ENCODE results near the gene GPD1L.

GPD1L gene

DNA sequence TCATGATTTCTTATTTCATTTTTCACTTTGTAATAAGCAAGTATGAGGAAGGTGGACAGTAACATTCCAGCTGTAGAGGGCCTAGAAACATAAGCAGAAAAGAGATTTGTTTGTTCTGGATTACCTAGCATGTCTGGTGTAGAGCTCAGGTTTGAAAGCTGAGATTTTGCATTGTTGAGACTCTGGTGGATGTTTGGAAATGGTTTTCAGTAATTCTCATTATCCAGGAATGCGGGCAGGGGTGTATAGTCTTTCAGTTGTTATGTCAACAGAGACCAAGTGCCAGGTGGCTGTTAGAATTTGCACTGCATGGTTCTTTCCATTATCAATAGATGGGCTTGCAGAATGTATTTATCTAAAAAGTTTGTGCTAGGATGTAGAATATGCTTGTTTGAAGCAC lies 10.9 kb downstream of the GPD1L start:
- no peak overlapping the region for H3K4me3 ChIP-seq (ENCODE audit: low read length)
- TF ChIP-seq ZNF274 (IDR thresholded peaks at IDR 0.05; ENCODE audit: low read depth, low read length) = no peak

DNA sequence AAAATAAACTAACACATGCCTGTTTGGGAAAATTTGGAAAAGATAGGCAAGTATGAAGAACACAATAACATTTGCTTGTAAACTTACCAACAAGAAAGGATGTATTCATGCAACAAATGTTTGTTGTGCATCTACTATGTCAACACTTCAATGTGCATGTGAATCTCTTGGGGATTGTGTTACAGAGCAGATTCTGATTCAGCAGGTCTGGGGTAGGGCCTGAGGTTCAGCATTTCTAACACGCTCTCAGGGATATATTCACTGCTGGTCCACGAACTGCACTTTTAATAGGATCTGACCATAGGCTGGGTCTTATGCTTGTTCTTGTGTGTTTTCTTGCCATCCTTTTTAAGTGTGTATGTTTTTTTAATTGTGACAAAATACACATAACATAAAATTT lies 11.8 kb downstream of the GPD1L start:
- no peak overlapping the region for H3K4me3 ChIP-seq (ENCODE audit: low read length)
- no peak for TF ChIP-seq ZNF274 (IDR thresholded peaks at IDR 0.05; ENCODE audit: low read depth, low read length)

DNA sequence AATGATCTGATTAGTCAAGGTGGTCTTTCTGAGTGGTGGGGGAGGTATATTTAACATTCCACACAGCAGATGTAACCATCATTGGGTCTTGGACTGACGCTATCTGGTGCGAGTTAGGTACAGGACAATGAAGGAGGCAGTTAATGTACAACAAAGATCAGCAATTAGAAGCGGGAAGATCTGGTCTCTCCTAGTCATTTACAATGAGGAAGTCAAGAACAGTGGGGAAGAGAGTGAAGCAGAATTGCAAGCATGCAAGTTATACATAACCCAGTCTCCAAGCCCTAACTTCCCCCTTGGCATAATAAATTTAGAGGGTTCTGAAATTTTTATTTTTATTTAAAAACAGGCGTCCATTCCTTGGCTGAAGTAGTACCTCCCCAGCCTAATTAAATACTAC lies 14.1 kb downstream of the GPD1L start:
- TF ChIP-seq ZNF274 (IDR thresholded peaks at IDR 0.05; ENCODE audit: low read depth, low read length) = no peak
- H3K4me3 ChIP-seq (ENCODE audit: low read length) = no peak overlapping the region

DNA sequence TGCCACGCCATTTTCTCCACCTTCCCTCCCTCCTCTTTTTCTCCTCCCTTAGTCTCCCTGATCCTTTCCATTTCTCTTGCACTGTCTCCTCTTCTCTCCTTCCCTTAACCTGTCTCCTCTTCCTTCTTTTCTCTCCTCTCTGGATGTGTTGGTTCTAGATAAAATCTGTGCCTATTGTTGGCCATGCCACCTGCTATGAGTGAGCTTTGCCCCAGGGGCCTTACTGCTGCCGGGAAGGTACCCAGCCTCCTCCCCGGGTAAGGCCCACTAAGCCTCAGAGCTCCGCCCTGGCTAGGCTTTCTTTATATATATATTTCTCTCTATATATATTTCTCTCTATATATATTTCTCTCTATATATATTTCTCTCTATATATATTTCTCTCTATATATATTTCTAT lies 14.7 kb downstream of the GPD1L start:
- TF ChIP-seq ZNF274 (IDR thresholded peaks at IDR 0.05; ENCODE audit: low read depth, low read length) = no peak
- H3K4me3 ChIP-seq (ENCODE audit: low read length) = no peak overlapping the region

DNA sequence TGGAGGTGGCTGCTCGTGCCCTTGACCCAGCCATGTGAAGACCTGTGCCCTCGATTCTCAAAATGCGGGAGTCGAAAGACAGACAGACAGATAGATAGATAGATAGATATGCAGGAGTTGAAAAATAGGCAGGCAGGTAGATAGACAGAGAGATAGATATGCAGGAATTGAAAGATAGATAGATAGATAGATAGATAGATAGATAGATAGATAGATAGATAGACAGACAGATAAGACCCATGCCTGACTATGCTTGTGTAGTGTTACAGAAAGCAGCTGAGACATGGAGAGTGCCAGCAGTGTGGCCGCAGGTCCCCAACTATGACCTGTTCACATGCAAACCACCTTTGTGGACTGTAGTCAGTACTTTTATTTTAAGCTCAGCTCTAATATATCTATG lies 17.2 kb downstream of the GPD1L start:
- TF ChIP-seq ZNF274 (IDR thresholded peaks at IDR 0.05; ENCODE audit: low read depth, low read length) = no peak
- no peak overlapping the region for H3K4me3 ChIP-seq (ENCODE audit: low read length)

DNA sequence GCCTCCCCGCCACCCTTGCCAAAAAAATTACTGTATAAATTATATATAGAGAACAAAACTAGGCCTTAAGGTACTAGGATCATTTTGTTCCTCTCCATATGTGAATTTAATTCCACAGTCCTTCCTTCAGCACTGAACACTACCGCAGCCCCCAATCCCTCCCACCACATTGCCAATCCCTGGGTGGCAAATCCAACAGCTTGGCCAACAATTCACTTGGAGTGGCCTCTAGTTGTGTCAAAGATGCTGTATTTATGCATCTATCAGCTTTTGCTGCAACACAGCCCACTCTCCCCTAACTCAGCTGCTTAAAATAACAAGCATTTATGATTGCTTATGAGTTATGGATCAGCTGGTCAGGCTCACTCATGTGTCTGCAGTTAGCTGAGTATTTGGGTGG lies 18.6 kb downstream of the GPD1L start:
- H3K4me3 ChIP-seq (ENCODE audit: low read length) = no peak overlapping the region

DNA sequence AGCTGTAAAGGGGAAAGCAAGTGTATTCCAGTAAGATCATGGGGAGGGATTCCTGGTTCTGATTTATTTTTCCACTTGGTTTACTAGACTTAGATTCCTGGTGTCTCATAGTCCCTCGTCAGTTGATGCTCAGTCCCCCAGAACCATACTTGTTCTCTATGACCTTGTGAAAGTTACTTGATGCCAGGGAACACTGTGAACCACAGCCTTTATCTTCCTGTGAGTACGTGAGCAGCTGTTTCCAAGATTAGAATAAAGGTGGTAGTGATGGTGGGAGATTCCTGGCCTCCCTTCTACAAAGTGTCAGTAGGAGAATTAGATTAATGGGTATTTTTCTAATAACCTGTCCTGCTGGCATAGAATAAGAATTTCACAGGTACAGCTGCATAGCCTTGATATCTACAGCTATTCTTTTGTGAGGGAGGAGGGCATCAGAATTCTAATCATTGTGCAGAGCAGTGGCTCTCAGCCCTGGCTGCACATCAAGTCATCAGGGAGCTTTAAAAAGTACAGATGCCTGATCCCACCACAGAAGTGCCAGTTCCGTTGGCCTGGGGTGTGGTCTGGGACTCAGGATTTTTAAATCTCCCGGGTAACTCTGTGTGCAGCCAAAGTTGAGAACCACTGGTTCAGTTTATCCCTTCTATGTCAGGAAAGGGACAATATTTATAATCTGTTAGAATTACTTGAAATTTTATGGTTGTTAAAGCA lies 20.0 kb downstream of the GPD1L start:
- TF ChIP-seq ZNF274 (IDR thresholded peaks at IDR 0.05; ENCODE audit: low read depth, low read length) = no peak

More for the DNA sequence above, 18.6 kb downstream of the GPD1L start:
- TF ChIP-seq ZNF274 (IDR thresholded peaks at IDR 0.05; ENCODE audit: low read depth, low read length) = no peak

DNA sequence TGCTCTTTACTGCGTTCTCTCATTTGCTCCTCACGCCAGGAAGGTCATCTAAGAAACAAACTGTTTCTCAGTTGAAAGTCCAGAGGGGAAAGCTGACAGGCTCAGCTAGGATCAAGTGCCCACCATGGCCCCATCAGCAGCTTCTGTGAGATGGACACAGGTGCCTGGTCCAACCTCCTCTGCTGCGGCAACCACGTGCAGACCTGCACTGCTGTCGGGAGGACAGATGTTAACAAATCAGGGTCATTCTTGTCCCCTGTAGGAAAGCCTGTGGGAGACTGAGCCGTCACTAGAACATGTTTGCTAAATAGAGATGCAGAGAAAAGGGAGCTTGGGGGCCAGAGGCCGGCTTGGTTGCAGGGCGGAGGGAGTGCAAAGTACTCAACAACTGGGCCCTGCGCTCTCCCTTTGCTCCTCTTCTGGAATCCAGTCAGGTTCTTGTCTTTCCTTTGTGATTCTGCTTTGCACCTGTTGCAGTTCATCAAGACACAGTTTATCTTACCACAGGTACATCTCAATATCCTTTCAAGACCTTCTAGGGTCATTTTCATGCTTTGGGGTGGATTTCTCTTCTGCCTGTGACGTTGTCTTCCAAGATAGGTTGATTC lies 20.9 kb downstream of the GPD1L start:
- no peak overlapping the region for H3K4me3 ChIP-seq (ENCODE audit: low read length)
- no peak for TF ChIP-seq ZNF274 (IDR thresholded peaks at IDR 0.05; ENCODE audit: low read depth, low read length)

More for the DNA sequence above, 20.0 kb downstream of the GPD1L start:
- no peak overlapping the region for H3K4me3 ChIP-seq (ENCODE audit: low read length)

DNA sequence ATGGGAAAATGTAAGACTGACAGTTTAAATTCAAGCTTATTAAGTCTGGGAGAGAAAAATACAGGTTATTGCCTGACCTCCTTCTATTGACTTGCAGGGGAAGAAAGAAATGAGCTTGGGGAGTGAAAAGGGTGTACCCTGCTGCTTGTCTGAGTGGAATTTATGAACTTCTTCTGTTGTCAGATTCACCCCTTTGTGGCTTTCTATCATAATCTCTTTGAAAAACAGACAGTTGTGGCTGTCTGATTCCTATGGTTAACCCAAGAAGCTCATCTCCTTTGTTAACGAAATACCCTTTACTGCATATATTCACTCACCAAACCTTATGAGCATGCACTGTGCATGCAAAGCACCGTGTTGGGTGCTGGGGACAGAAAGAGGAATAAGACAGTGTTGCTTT lies 22.5 kb downstream of the GPD1L start:
- H3K4me3 ChIP-seq (ENCODE audit: low read length) = no peak overlapping the region
- TF ChIP-seq ZNF274 (IDR thresholded peaks at IDR 0.05; ENCODE audit: low read depth, low read length) = no peak

DNA sequence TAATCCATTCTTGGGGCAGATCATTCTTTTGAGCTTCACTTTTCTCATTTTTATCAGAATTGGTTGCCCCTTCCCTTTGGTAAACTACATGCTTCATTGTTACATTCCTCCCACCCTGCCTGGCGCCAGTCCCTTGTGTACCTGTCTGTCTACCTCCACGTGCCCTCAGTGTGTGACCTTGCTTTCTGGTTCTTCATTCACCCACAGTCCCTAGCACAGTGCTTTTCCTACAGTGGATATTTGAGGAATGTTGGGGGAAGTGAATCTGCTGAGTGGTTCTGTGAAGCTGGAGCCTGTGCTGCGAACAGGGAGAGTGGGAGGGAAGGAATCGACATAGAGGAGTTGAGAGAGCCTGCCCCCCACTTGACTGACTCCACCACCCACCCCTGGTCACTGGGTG lies 23.4 kb downstream of the GPD1L start:
- no peak for TF ChIP-seq ZNF274 (IDR thresholded peaks at IDR 0.05; ENCODE audit: low read depth, low read length)
- H3K4me3 ChIP-seq (ENCODE audit: low read length) = no peak overlapping the region

DNA sequence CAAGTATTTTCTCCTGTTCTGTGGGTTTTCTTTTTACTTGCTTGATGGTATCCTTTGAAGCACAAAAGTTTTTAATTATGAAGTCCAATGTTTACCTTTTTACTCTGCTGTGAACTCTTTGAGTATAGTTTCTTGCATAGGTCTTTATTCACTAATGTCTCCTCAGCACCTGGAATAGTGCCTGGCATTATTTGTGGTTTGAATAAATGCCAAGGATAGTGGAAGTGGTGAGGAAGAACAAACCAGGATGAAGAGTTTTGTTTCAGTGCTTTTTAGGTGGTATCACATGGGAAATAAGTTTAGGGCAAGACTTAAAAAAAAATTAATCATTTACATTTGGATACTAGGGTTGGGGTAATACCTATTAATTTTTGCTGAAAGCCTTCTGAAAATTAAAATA lies 25.7 kb downstream of the GPD1L start:
- H3K4me3 ChIP-seq (ENCODE audit: low read length) = no peak overlapping the region
- no peak for TF ChIP-seq ZNF274 (IDR thresholded peaks at IDR 0.05; ENCODE audit: low read depth, low read length)

DNA sequence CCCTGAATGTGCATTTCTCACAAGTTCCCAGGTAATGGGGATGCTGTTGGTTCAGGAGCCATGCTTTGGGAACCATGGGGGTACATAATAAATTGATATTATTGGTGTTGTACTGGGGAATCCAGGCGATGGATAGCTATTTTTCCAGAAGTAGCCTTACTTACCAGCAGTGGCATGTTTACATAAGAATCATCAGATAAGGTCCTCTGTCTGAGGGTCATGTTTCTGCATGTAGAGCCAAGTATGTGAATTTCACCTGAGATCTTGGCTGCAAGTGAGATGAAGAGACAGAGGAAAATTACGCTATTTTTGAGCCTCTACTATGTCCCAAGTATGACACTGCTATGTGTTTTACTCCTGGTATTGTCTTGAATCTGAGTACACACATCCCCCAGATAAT lies 26.3 kb downstream of the GPD1L start:
- no peak for TF ChIP-seq ZNF274 (IDR thresholded peaks at IDR 0.05; ENCODE audit: low read depth, low read length)
- H3K4me3 ChIP-seq (ENCODE audit: low read length) = no peak overlapping the region

DNA sequence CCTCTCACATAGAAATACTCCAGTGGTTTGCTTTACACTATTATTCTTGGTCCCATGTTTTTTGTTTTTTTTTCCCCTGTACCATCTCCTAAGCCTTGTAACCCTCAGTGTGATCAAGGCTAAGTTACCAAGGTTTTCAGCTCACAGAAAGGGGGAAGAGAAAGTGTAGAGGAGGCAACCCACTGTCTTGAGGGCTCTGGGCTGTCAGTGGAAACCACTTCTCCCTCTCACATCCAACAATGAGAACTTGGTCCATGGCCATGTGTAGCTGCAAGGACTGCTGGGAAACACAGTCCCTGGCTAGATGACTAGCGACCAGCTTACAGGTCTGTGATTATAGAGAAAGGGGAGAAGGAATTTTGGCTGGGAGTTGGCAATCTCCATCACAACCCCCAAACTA lies 30.3 kb downstream of the GPD1L start:
- no peak for TF ChIP-seq ZNF274 (IDR thresholded peaks at IDR 0.05; ENCODE audit: low read depth, low read length)
- no peak overlapping the region for H3K4me3 ChIP-seq (ENCODE audit: low read length)

DNA sequence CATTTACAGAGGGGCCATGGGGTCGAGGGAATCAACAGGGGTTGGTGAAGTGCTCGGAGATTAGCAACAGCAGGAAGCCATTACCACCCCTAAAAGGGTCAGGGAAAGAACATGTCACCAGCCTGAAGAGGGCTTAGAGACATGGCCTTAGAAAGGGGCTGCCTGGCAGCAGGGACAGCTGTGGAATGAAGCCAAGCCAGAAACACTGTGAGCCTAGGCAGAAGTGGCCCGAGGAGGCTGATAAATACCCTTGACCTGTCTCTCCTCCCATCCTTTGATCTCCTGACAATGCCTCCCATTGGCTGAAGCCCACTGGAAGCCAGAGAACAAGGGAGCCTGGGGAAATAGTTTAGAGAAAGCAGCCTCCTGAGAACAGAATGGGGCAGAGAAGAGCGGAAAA lies 31.4 kb downstream of the GPD1L start:
- no peak for TF ChIP-seq ZNF274 (IDR thresholded peaks at IDR 0.05; ENCODE audit: low read depth, low read length)

DNA sequence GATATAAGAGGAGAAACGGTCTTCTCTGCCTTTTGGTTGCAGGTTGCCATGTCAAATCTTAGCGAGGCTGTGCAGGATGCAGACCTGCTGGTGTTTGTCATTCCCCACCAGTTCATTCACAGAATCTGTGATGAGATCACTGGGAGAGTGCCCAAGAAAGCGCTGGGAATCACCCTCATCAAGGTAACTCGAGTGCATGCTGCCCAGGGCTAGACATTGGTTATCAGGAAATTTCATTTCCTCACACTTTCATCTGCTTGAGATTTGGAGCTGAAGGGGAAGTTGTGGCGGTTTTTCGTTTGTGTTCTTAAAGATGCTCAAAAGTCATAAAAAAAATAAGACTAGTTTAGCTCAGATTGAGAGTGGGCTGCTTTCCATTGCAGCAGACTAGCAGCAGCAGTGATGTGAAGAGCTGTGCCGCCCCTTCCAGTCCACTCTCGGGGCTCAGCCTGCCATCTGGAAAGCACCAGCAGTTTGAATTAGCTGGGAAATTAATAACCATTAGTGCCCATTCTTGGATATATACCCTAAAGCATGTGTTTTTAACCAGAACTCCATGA lies 32.2 kb downstream of the GPD1L start:
- no peak for TF ChIP-seq ZNF274 (IDR thresholded peaks at IDR 0.05; ENCODE audit: low read depth, low read length)
- H3K4me3 ChIP-seq (ENCODE audit: low read length) = no peak overlapping the region

More for the DNA sequence above, 31.4 kb downstream of the GPD1L start:
- no peak overlapping the region for H3K4me3 ChIP-seq (ENCODE audit: low read length)

All from GM08714 (cell line).